T-cell (primary cell): ENCODE results near the gene CD6. TPM values are rescaled to one million over a fixed set of nuclear protein-coding genes. Genes with fewer than 3 reads are reported as not detected.
A peak's percentile ranks its signal among the peaks of the same experiment; 100 is the strongest.

Experiments used
- ATAC-seq, 4 experiments: fragments of 200-7000 bp in 3 of 4; fragments of 150-1000 bp in 1 of 4; cut with Tn5 transposase; replicated peaks in 1 of 4; 1 replicate in 3 of 4; 2 replicates in 1 of 4; pipeline ENCODE4 v1.10.0; 2021; ENCODE audit warnings: moderate library complexity in 3 of 4, mild to moderate bottlenecking in 2 of 4, moderate number of reproducible peaks in 1 of 4
- CTCF ChIA-PET, 2 donors: fragments of 300-600 bp; sonication (Branson Sonifier 250); formaldehyde crosslinking; loops; one replicate each; lab custom pipeline; 2022; ENCODE audit warnings: antibody characterized with exemption in 2 of 2; lab: Charles Lee
- POLR2A ChIA-PET, 2 donors: fragments of 300-600 bp; sonication (Branson Sonifier 250); formaldehyde crosslinking; loops; one replicate each; lab custom pipeline; 2022; ENCODE audit warnings: antibody characterized with exemption in 2 of 2; lab: Charles Lee
- DNase-seq, 35 experiments: peaks; one replicate each; pipeline versions ENCODE4 v3.0.0 to v3.0.0-alpha.2; 2013 to 2023
- H3K27ac ChIP-seq: one replicate; pipeline ENCODE4 v1.5.1; 2013; ENCODE audit warnings: low read length
- H3K27me3 ChIP-seq, 2 experiments: replicated peaks in 1 of 2; 1 replicate in 1 of 2; 2 replicates in 1 of 2; pipeline versions ENCODE4 v1.6.1 to v1.7.0; 2013; ENCODE audit warnings: low read length in 1 of 2, mixed read lengths in 1 of 2; ENCODE audit not compliant: control insufficient read depth in 2 of 2, insufficient read depth in 2 of 2; ENCODE audit errors: extremely low read depth in 1 of 2
- H3K36me3 ChIP-seq, 2 donors: 1 replicate in 1 of 2; 2 replicates in 1 of 2; pipeline versions ENCODE4 v1.6.1 to v1.7.0; 2013; ENCODE audit warnings: low read length in 1 of 2; ENCODE audit not compliant: control insufficient read depth in 2 of 2, insufficient read depth in 1 of 2; ENCODE audit errors: extremely low read depth in 1 of 2
- H3K4me1 ChIP-seq, 2 experiments: 1 replicate in 1 of 2; 2 replicates in 1 of 2; pipeline versions ENCODE4 v1.6.1 to v1.7.0; 2013; ENCODE audit warnings: low read length in 2 of 2, mixed read lengths in 1 of 2; ENCODE audit not compliant: insufficient read depth in 2 of 2, control insufficient read depth in 1 of 2; ENCODE audit errors: extremely low read depth in 1 of 2
- H3K4me3 ChIP-seq, 2 donors: 1 replicate in 1 of 2; 2 replicates in 1 of 2; pipeline versions ENCODE4 v1.5.1 to v1.7.0; 2013; ENCODE audit warnings: mild to moderate bottlenecking in 2 of 2, low read length in 1 of 2, moderate library complexity in 1 of 2; ENCODE audit not compliant: control insufficient read depth in 1 of 2; ENCODE audit errors: extremely low read depth in 1 of 2
- H3K9me3 ChIP-seq: 2 replicates; pipeline ENCODE4 v1.7.0; 2013
- H3K27ac Mint-ChIP-seq, 2 donors: one replicate each; pipeline ENCODE4 v1.8.0; 2020 to 2021; ENCODE audit warnings: mild to moderate bottlenecking in 2 of 2, mixed read lengths in 2 of 2
- H3K27me3 Mint-ChIP-seq, 2 donors: one replicate each; pipeline ENCODE4 v1.8.0; 2021 to 2022; ENCODE audit warnings: mixed read lengths in 2 of 2
- H3K36me3 Mint-ChIP-seq: one replicate; pipeline ENCODE4 v1.8.0; 2021; ENCODE audit warnings: mixed read lengths
- H3K4me1 Mint-ChIP-seq, 3 donors: one replicate each; pipeline ENCODE4 v1.8.0; 2020 to 2022; ENCODE audit warnings: mixed read lengths in 3 of 3, mild to moderate bottlenecking in 1 of 3
- H3K4me3 Mint-ChIP-seq, 3 donors: one replicate each; pipeline ENCODE4 v1.8.0; 2020 to 2022; ENCODE audit warnings: mild to moderate bottlenecking in 3 of 3, mixed read lengths in 3 of 3, moderate library complexity in 3 of 3
- H3K9me3 Mint-ChIP-seq, 3 donors: one replicate each; pipeline ENCODE4 v1.8.0; 2020 to 2022; ENCODE audit warnings: mixed read lengths in 3 of 3
- WGBS: methylation state at CpG from one replicate; pipeline ENCODE4 v1.1.5; 2013; ENCODE audit warnings: missing lambda C conversion rate; ENCODE audit not compliant: insufficient coverage; 5-methylcytosine and 5-hydroxymethylcytosine counted together
- total RNA-seq, 35 experiments: library from RNA in 6 of 35; stranded (reverse) in 6 of 35; fragments of 120-200 nt in 1 of 35; gene quantifications; one replicate each; pipeline versions ENCODE4 v1.2.1 to v1.2.4 and lab custom pipeline; 2013 to 2026

The CD6 gene
- total RNA-seq, 5 donors from 2014 or later (not counting 1 experiment from before 2014, with no cell fraction given): 413 to 594 (median 495) TPM

DNA sequence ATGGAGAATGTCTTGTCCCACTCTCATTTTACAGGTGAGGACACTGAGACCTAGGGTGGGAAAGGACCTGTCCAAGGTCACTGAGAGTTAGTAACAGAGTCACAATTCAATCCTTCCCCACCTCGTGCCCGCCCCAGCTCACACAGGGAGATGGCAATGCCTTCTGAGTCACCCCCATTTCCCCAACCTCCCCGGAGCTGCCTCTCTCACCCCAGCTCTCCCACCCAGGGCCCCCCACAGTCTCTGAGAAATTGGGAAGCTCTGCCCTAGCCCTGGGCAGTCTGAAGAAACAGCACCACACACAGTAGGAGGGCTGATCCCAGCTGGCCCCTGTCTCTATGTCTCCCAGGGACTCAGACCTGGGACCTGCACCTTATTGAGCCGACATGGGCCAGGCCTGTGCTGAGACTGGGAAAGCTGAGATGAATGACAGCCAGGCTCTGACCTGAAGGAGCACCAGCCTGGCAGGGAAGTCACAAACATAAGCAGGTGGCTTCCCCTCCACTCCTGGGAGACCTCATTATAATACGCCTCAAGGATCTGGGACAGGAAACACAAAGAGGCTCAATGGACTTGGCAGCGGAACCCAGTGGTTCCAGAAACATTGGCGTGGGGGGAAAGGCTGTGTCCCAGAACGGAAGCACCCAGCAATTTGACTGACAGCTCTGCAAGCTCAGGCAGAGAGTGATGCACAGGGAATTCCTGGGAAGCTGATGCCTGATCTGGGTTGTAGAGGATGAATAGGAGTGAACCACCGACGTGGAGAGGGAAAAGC is 51.0 kb downstream of the CD6 start:
- WGBS: 67% methylated on average over 10 of the region's 10 CpGs
- Histone ChIP-seq H3K27ac (peak overlapping the region; percentile 93), H3K4me1 (peaks cover 46 to 89% of the 10 kb centered on the region in 2 experiments), H3K27me3 (no peaks in the 10 kb centered on the region), H3K9me3 (no peaks in the 10 kb centered on the region), H3K4me3 (no peak overlapping the region), H3K36me3 (peaks cover 3 to 34% of the 10 kb centered on the region in 2 donors)
- H3K4me3 Mint-ChIP-seq: peak overlapping the region in 2 of 3 donors; percentile 7 to 87
- peaks cover 78 to 86% (median 82%) of the 10 kb centered on the region in 3 donors for H3K4me1 Mint-ChIP-seq
- H3K9me3 Mint-ChIP-seq: no peaks in the 10 kb centered on the region
- H3K36me3 Mint-ChIP-seq: peaks cover 22% of the 10 kb centered on the region
- peak in 2 of 35 experiments; percentile 46 to 50 for DNase-seq
- ChIA-PET POLR2A (interaction anchor here (0.6 to 1.9 kb wide), 6 partner anchors 17 to 91 kb away, joined by 3 to 8 read pairs (median 4); no protein-coding TSS in a partner anchor), CTCF (interaction anchor here in 1 of 2 donors (0.9 kb wide), 1 partner anchor 57 kb away, joined by 3 read pairs; no protein-coding TSS in a partner anchor)
- H3K27ac Mint-ChIP-seq: peak overlapping the region; percentile 90 to 94
- ATAC-seq: no peak
- no peaks in the 10 kb centered on the region for H3K27me3 Mint-ChIP-seq

DNA sequence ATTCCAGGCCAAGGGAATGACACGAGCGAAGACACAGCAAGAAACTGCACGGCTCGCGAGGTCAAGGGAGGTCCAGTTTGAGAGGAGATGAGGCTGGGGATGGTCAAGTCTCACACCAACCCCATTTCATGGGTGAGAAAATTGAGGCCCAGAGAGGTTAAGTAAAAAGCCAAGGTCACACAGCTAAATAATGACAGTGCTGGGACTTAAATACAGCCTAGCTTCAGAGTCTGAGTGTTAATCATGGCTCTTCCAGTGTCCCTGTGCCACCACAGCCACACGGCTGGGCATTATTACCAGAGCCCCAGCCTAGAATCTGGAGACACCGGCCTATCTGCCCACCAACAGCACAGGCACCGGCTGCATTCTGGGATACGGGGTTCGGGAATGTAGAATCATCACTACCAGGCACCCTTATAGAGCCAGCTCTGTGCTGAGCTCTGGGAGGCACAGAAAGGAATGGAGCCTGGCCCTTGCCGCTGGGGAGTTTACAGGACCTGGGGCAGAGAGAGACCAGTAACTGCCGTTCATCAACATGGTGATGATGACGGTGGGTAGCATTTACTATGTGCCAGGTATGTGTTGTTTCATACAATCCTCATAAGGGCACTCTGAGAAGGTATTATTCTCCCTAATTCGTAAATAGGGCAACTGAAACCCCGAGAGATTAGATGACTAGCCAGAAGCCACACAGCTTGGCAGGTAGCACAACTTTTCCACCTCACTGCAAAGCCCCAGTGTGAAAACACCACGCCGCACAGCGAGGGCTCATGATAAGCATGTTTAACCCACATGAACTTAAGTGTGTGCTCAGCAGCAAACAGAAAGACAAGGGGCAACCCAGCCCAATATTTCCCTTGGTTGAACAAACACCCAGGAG is 51.8 kb downstream of the CD6 start:
- CTCF ChIA-PET: interaction anchor here in 1 of 2 donors (0.9 kb wide), 1 partner anchor 56 kb away, joined by 3 read pairs; no protein-coding TSS in a partner anchor
- DNase-seq (peak; percentile 40 to 81 (median 65)), ATAC-seq (peak; percentile 18 to 23 (median 21))
- Mint-ChIP-seq H3K27me3 (peaks cover 0 to 1% of the 10 kb centered on the region in 2 donors), H3K4me1 (peaks cover 86 to 92% (median 88%) of the 10 kb centered on the region in 3 donors), H3K36me3 (peaks cover 16% of the 10 kb centered on the region), H3K27ac (peak overlapping the region; percentile 90 to 94), H3K9me3 (no peaks in the 10 kb centered on the region), H3K4me3 (peak overlapping the region; percentile 9 to 87 (median 29))
- H3K27me3 ChIP-seq: no peaks in the 10 kb centered on the region
- peaks cover 3 to 25% of the 10 kb centered on the region in 2 donors for H3K36me3 ChIP-seq
- peak overlapping the region; percentile 93 for H3K27ac ChIP-seq
- 33% methylated on average over 9 of the region's 18 CpGs for WGBS
- H3K4me1 ChIP-seq: peaks cover 54 to 94% of the 10 kb centered on the region in 2 experiments
- H3K4me3 ChIP-seq: peak overlapping the region in 1 of 2 donors; percentile 7
- POLR2A ChIA-PET: interaction anchor here (0.6 to 1.9 kb wide), 4 partner anchors 17 to 42 kb away, joined by 3 to 8 read pairs (median 4); no protein-coding TSS in a partner anchor
- no peaks in the 10 kb centered on the region for H3K9me3 ChIP-seq

DNA sequence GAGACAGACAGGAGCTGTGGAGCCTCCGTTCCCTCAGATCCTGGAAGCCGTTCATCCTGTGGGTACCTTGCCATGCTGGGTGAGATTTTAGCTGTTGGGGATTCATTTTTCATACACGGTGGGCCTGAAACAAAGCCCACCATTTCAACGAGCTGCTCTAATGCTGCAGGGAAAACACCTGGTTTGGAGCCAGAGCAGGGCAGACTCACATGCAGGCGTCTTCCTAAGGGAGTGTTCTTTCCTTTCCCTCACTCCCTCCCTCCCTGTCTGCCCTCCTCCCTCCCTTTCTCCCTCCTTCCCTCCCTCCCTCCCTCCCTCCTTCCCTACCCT is 52.5 kb downstream of the CD6 start:
- ATAC-seq: no peak
- peaks cover 0 to 1% of the 10 kb centered on the region in 2 donors for H3K27me3 Mint-ChIP-seq

DNA sequence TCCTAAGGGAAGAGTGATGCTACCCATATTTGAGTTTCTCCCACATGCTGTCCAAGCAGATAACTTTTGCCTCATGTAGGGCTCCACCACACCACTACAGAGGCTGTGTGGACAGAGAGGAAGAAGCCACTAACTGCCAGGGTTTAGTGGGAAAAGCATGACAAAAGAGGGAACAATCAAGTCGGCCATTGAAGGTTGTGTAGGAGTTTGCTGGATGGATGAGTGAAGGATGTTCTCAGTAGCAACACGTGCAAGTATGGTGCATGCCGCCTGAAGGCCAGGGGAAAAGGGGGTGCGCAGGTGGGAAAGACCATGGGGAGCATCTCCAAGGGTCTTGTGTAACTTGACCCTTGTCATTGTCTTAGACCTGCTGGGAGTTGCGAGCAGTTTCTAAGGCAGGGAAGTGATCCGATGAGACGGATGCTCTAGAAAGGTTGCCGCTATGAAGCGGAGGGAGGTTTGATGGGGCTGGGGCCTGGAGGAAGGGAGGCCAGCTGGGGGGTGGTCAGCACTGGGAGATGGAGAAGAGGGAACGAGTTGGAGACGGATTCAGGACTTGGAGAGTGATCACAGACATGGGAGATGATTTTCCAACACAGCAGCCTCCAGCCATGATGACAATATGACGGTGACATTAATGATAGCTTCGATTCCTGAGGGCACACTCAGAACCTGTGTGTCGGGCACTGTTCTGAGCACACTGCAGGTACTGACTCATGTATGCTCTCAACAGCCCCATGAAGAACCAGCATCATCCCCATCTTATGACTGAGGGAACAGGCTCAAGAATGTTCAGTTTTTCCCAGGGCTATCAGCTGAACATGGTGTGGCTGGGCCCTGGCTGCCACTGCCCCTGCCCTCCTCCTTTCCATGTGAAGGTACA is 53.7 kb downstream of the CD6 start:
- POLR2A ChIA-PET: interaction anchor here (0.6 to 2.2 kb wide), 5 partner anchors 11 to 309 kb away, joined by 3 to 16 read pairs (median 7); no protein-coding TSS in a partner anchor
- Histone ChIP-seq H3K9me3 (no peaks in the 10 kb centered on the region), H3K36me3 (peaks cover 3 to 7% of the 10 kb centered on the region in 2 donors), H3K4me3 (peak overlapping the region in 1 of 2 donors; percentile 35), H3K27me3 (no peaks in the 10 kb centered on the region), H3K4me1 (peaks cover 63 to 93% of the 10 kb centered on the region in 2 experiments), H3K27ac (peak overlapping the region; percentile 92)
- H3K36me3 Mint-ChIP-seq: peaks cover 9% of the 10 kb centered on the region
- H3K4me3 Mint-ChIP-seq: peak overlapping the region; percentile 25 to 87 (median 57)
- DNase-seq (peak in 1 of 35 experiments; percentile 53), ATAC-seq (peak in 1 of 4 experiments; percentile 10)
- CTCF ChIA-PET: interaction anchor here in 1 of 2 donors (0.7 to 1.5 kb wide), 2 partner anchors 39 to 43 kb away, joined by 3 to 4 read pairs; no protein-coding TSS in a partner anchor
- H3K9me3 Mint-ChIP-seq: no peaks in the 10 kb centered on the region
- WGBS: 96% methylated on average over 11 of the region's 14 CpGs
- H3K27ac Mint-ChIP-seq: peak overlapping the region; percentile 84 to 94
- H3K4me1 Mint-ChIP-seq: peaks cover 93 to 98% (median 93%) of the 10 kb centered on the region in 3 donors
- H3K27me3 Mint-ChIP-seq: peaks cover 0 to 1% of the 10 kb centered on the region in 2 donors

More for the DNA sequence above, 52.5 kb downstream of the CD6 start:
- Mint-ChIP-seq H3K36me3 (peaks cover 11% of the 10 kb centered on the region), H3K4me3 (peak overlapping the region in 2 of 3 donors; percentile 9 to 87), H3K9me3 (no peaks in the 10 kb centered on the region), H3K27ac (peak overlapping the region; percentile 90 to 94), H3K4me1 (peaks cover 88 to 92% (median 92%) of the 10 kb centered on the region in 3 donors)
- Histone ChIP-seq H3K4me1 (peaks cover 60 to 99% of the 10 kb centered on the region in 2 experiments), H3K4me3 (no peak overlapping the region), H3K9me3 (no peaks in the 10 kb centered on the region), H3K27ac (peak overlapping the region; percentile 93), H3K36me3 (peaks cover 3 to 19% of the 10 kb centered on the region in 2 donors), H3K27me3 (no peaks in the 10 kb centered on the region)
- POLR2A ChIA-PET: interaction anchor here (1.6 to 1.9 kb wide), 2 partner anchors 18 to 42 kb away, joined by 5 to 8 read pairs; no protein-coding TSS in a partner anchor
- CTCF ChIA-PET: interaction anchor here in 1 of 2 donors (0.5 kb wide), 1 partner anchor 11 kb away, joined by 8 read pairs; no protein-coding TSS in a partner anchor
- DNase-seq: no peak
- WGBS: no CpG with 5 or more reads among the region's 5 CpGs

DNA sequence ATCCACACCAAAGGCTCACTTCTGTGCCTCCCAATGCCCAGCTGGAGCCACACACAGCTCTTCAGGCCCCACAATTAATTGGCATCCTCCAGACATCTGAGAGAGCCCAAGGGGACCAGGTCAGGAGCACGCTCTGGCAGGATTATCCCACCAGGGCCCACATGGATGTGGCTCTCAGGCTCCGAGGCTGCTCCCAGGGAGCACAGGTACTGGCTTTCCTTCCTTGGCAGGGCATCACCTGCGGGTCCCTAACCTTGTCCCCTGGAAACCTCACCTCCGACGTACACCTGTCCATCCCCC is 54.3 kb downstream of the CD6 start:
- H3K36me3 ChIP-seq: peaks cover 0 to under 1% of the 10 kb centered on the region in 2 donors
- POLR2A ChIA-PET: interaction anchor here in 1 of 2 donors (0.7 to 2.2 kb wide), 2 partner anchors 17 to 58 kb away, joined by 3 to 13 read pairs; no protein-coding TSS in a partner anchor
- 28% methylated on average over 3 of the region's 5 CpGs for WGBS
- Mint-ChIP-seq H3K27ac (peak overlapping the region; percentile 84 to 94), H3K9me3 (no peaks in the 10 kb centered on the region), H3K36me3 (peaks cover 3% of the 10 kb centered on the region), H3K4me3 (peak overlapping the region in 2 of 3 donors; percentile 57 to 87), H3K4me1 (peaks cover 89 to 98% (median 92%) of the 10 kb centered on the region in 3 donors), H3K27me3 (peaks cover 0 to 1% of the 10 kb centered on the region in 2 donors)
- DNase-seq (no peak), ATAC-seq (peak; percentile 2 to 20 (median 10))
- CTCF ChIA-PET: interaction anchor here in 1 of 2 donors (0.6 to 1.5 kb wide), 3 partner anchors 17 to 195 kb away, joined by 3 to 9 read pairs (median 3); no protein-coding TSS in a partner anchor
- H3K27me3 ChIP-seq: no peaks in the 10 kb centered on the region
- no peaks in the 10 kb centered on the region for H3K9me3 ChIP-seq
- H3K27ac ChIP-seq: peak overlapping the region; percentile 92
- peaks cover 63 to 89% of the 10 kb centered on the region in 2 experiments for H3K4me1 ChIP-seq
- H3K4me3 ChIP-seq: peak overlapping the region; percentile 29 to 35
